GM18519 (cell line): ENCODE results near the gene BOD1.
A peak's percentile ranks its signal among the peaks of the same experiment; 100 is the strongest.

ENCODE experiments used
- ATAC-seq: cut with Tn5 transposase; IDR thresholded peaks from one replicate; pipeline ENCODE4 v1.9.1; 2021; ENCODE audit warnings: mild to moderate bottlenecking, moderate library complexity; ENCODE audit not compliant: unreplicated experiment, low FRiP score

BOD1 gene

DNA sequence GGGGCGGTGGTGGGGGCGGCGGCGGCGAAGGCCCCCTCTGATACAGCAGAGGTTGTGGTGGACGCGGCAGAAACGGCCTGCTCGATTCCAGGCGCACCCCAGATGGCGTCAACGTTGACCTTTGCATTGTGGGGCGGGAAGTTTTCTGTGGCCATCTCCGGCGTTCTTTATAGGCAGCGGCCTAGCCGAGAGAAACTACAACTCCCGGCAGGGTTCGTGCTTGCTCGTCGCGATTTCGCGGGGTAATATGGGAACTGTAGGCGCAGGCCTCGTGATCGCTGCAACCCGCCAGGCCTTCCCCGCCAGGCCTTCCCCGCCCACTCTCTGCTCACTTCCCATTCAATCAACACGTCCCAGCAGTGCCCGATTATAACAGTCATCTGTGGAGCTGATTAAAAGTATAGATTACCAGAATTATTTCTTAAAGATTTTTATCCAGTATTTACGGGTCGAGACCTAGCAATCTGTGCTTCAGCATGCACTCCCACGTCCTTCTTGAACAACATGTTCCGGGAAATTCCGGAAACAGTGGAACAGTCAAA, at the start of gene BOD1:
TSS of gene BOD1 (minus strand) at position 74 of the 542 bp plus-strand sequence. CDS start 214 bp downstream, outside the sequence.
- peak; percentile 90 for ATAC-seq

DNA sequence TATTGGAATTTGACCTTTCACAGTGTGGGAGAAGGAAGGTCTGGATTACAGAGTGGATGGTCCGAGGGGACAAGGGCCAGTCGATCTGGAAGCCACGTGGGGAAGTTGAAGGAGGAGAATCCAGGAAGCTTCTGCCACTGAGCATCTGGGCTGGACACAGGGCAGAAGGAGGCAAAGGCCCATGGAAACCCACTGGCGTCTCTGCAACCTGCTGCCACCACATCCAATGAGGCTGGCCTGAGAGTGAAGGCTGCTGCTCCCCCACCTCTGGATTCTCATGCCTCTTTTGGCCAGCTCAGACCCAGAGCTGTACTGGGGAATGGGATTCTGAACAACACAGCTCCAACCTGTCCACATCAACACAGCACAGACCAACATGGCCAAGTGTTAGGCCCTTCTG, 48.9 kb upstream of the BOD1 start:
- no peak for ATAC-seq

DNA sequence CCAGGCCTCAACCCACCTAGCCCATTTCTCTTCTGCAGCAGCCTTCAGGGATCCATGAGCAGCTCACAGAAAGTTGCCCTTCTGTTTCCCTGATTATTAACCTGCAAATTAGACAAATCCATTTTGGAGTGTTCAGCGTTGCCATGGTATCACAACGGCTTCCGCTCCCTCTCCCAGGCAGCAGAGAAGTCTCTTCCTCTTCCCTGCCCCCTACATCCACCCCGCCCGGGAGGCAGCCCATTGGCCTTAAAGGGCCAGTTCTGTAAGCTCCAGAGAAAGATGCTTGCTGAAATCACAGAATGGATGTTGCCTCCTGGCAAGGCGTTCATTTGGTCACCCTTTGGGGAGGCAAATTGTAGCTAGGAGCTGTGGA, 47.7 kb upstream of the BOD1 start:
- no peak for ATAC-seq

DNA sequence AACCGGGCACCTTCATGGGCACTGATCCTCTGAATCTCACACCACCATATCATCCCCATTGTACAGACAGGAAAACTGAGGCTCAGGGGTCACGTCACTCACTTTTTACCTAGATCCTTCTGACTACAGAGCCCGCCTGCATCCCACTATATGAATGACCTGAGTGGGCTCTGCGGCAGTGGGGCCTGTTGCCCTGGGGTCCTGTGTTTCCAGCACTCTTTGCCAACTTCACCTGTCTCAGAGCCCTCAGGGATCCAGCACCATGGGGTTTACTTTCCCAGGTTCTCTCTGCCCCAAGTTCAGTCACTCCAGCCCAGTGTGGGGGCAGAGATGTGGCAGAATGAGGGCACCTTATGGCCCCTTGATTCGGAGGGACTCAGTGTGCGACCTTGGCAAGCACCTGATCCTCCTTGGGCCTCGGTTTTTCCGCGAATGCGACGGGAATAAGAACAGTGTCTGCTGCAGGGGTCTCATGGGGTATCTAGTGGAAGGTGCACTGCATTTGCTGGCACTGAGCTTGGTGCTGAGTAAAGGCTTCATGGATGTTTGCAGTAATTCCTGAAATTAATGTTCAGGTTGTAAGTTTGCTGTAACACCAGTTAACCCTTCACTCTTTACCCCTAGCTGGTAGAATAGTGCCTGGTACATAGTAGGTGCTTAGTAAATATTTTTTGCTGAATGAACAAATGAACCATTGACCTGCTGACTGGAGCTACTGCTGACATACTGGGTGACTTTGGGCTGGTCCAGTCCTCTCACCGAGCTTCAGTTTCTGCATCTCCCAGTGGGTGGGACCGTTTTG, 47.1 kb upstream of the BOD1 start:
- ATAC-seq: no peak

DNA sequence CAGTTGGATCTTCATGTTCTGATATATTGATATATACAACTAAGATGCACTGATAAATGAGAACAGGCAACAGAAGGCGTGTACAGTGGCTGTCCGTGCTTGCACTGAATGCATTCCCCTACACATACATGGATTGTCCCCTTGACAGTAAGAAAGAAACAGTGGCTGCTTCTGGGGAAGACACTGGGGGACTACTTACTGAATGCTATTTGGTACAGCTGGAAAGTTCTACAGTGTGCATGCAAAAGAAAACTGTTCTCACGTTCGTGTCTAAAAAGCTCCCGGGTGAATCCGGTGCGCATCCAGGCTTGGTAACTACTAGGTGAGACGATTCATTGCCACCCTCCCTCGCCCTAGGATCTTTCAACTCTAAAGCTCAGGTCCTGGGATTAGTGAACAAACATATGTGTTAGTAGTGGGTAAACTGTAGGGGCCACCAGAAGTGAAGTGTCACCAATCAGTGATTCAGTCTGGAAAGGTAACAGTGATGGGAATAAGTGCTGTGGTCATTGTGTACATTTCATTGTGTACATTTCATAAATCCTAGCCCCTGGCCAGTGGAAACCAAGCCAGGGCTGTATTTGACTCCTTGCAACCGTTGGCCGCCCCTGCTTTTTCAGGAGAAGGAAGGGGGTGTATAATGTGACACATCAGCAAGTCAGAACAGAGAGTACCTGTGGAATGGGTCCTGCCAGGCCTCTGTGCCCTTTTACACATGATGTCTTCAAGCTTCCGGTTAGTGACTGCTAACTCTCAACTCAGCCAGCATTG, 46.3 kb upstream of the BOD1 start:
- no peak for ATAC-seq

DNA sequence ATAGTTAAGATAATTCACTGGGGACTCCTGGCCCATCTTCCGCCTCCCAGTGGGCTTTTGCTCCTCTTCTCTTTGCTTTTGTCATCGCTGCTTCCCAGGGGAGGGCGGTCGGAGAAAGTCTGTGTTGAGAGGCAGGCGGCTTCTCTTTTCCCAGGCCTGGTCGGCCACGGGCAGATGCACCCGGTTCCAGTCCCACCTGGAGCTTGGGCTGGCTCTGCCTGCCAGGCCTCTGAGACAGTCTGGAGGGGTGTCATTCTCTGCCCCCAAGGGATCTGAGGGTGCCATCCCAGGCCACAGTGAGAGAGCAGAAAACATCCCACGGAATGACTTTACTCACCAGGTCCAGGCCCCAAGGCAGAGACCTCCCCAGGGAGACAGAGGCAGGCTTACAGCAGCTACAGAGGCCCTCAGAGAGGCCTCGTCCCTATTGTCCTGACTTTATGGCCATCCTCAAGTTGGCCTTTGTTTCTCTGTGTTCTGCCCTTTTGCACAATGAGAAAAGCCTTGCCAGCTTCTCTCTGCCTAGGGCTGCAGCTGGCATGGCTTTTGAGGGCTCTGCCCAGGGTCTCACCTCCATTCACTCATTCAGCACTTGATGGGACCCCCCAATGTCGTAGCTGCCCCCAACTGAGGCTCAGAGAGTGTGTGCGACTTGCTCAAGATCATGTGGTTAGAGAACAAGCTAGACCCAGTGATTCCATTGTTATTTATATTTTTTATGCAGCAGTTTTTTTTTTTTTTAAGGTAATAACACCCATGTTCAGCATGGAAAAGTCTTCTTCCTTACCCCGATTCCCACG, 44.2 kb upstream of the BOD1 start:
- ATAC-seq: no peak

DNA sequence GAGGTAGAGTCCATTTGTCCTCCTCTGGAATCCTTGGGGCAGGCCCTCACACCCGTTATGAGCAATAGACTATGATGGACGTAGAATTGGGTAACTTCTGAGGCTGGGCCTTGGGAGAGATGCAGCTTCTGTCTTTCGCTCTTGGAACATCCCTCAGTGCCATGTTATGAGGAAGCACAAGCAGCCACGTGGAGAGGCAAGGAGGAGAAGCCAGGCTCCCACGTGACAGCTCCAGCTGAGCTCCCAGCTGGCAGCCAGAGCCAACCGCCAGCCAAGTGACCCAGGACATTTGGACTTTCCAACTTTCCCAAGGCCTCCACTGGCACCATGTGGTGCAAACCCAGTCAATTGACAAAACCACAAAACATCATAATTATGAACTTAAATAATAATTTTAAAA, 43.0 kb upstream of the BOD1 start:
- no peak for ATAC-seq

DNA sequence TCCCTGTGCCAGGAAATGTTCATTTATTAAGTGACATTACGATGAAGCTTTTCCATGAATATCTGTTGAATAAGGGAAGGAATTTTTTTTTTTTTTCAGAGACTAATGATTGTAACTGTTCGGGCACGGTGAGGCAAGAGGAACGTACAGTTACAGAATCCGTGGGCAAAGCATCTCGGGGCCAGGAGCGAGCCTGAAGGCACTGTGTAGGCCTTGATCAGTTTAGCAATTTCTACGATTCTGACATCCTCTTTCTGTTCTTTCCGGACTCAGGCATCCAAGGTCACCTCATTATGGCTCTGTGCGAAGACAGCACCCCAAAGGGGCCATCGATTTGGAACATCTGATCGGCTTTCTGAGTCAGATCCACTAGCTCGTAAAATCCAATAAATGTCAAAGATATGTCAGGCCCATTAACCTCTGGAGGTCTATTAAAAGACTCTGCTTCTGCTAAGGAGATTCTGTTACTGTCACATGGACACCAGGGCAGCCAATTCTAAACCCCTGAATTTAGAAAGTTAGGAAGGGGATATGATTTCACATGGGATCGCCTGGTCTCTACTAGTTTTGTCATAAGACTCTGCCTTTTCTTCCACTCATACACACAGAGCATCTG, 41.4 kb upstream of the BOD1 start:
- ATAC-seq: no peak

DNA sequence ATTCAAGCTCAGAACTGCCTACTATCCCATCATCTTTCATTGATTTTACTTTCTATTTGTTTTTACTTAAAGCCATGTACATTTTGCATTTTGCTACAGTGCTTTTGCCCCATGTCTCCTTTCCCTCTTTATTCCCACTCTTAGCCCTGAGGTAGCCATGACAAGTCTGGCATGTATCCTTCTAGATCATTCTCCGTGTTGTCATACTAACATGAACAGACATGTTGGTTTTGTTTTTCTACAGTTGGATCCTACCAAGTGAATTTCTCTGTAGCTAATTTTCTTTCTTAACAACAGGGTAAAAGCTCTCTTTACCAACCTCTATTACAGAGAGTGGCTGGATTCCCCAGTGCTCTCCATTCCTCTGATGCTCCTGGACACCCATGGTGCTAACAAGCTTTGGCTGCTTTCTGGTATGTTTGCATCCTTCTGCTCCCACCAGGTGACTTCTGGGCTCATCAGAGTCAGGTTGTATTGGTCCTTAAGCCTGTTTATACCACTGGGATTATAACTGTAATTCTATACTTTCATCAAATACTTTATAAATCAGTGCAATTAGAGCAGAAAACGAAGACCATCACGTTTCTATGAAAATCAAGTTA, 38.8 kb upstream of the BOD1 start:
- ATAC-seq: no peak

DNA sequence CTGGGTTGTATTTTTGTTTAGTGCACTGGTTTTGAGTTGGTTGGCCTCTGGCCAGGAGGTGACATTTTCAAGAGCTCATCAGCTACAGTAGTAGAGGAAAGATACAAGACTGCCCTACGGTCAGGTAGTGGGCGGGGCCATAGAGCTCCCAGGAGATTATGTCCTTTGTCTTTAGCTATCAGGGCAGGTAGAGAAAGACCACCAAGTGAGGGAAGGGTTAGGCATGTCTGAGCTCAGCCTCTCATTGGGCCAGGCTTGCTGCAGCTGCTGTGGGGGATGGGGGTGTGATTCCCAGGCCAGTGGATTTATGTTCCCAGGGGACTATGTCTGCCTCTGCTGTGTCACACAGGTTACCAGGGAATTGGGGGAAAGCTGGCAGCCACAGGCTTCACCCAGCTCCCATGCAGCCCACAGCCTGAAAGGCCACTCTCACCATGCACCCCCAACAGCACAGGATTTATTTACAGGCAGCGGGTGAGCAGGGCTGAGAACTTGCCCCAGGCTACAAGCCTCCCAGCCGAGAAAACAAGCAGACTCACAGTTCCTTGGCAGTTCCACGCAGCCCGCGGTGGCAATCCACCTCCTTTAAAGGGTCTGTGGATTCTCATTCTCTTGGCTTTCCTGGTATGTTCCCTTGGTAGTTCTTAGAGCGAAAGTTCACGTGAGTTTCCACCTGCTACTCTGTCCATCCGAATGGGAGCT, 37.5 kb upstream of the BOD1 start:
- ATAC-seq: no peak

DNA sequence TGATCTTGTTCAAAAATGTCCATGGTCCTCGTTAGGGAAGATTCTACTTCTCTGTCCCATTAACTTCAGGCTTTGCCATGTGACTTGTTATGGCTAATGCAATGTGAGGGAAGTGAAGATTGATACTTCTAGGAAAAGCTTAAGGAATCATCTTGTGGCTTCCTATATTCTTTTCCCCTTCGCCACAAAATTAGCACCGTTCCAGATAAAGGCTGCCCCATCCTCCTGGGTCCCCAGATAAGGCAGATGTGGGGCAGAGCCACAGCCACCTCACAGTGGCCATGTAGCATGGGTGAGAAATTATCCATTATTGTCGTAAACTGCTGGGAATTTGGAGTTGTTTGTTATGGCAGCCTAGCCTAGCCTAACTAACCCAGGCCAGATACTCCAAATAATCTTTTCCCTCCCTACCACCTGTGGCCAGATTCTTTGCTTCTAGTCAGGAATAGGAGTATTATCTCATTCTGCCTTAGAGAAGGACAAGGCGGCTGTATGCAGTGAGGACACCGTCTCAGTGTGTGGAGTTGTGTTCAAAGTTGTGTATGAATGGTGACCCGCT, 31.9 kb upstream of the BOD1 start:
- ATAC-seq: no peak

DNA sequence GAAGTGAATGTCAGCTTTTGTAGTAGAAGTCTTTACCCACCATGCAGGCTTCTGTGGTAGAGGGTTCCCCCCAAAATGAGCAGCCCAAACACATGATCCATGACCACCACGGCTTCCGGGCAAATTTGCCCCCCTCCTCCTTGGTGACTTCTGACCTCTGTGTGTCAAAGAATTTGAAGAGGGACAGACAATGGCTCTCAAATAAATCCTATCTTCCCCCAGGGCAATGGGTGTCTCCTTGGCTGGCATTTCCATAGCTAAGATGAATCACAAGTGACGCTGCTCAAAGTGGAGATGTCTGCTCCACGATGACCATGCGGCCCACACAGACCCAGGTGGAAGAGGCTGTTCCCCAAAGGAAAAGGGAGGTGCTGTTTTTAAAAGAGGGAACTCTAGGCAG, 30.2 kb upstream of the BOD1 start:
- ATAC-seq: no peak

DNA sequence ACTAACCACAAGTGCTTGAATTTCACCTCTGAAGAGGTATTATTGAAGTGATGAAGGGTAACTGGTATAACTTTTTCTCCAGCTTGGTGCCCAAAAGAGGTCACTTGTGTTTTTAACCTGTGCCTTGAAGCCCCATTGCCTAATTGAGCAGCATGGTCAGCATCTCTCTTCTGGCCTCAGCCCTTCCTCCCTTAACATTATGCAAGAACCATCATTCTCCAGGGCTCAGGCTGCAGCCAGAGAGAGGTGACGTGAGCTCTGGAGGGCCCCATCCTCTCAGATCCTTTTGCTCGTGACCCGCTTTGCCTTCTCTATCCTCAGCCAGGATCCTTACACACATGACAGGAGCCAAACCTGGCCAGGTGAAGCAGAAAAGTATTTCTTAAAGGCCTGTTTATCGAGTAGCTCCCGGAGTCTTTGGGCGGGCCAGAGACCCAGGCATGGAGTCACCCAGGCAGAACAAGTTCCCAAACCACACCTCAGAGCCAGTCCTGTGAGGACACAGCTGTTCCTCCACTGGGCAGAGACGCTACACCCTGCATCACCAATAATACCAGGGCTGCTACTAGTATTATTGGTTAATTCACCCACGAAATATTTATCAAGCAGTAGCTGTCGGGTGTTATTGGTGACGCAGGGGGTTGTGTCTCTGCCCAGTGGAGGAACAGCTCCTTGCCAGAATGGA, 29.6 kb upstream of the BOD1 start:
- no peak for ATAC-seq

DNA sequence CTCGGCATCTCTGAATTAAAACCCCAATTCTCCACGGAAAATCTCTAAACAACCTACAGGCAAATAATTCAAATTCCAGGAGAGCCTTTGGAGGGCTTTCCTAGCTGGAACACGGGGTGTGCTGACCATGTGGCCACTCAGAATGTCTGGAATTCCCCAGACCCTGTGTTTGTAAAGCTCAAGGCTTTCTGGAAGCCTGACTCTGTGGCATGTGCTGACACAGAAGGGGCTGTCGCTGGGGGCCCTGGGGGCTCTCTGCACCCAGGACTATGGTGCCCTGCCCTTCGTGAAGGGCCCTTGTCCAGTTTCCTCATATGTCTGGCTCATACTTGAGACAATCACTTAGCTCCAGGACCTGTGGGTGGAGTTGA, 29.0 kb upstream of the BOD1 start:
- no peak for ATAC-seq

DNA sequence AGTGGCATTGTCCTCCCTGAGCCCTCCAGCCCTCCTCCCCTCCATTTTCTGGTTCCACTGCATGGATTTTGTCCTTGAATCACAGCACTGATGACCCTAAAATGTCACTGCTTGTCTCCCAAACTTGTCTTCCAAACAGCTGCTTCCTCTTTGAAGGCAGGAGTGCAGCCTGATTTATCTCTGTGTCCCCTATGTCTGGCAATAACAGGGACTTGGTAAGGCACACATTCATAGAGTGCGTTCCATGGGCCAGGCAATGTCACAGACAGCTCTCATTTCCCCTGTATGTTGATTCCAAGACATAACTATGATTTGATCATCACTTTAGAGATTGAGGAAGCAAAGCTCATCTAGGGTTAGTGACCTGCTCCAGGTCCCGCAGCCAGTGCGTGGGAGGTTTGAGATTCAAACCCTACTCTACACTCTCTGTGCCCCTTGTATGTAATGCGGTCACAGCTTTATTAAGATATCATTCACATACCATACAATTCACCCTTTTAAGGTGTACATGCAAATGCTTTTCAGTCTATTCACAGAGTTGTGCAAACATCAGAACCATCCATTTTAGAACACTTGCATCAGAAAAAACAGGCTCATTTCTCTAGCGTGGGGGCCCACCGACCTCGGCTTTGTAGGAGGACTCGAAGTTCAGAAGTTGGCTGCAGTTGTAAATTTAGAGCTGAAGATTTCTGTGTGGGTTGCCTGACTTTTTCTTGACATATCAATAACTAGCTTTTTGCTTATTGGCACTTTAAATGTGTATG, 28.4 kb upstream of the BOD1 start:
- ATAC-seq: no peak

DNA sequence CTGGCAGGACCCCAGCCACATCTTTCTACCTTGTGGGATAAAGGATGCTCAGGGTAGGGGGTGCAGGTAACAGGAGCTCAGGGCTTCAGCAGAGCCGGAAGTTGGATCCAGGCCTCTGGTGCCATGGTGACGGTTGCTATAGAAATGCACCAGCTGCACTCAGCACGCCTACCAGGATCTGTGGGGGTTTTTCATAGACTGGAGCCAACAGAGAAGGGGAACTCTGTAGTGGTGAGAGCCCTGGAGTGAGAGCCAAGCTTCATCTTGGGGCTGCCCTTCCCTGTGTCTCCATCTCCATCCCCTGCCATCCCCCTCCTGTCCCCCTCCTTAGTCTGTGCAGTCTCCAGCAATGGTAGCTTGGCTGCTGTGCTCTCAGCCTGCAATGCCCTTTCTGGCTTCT, 27.5 kb upstream of the BOD1 start:
- no peak for ATAC-seq

DNA sequence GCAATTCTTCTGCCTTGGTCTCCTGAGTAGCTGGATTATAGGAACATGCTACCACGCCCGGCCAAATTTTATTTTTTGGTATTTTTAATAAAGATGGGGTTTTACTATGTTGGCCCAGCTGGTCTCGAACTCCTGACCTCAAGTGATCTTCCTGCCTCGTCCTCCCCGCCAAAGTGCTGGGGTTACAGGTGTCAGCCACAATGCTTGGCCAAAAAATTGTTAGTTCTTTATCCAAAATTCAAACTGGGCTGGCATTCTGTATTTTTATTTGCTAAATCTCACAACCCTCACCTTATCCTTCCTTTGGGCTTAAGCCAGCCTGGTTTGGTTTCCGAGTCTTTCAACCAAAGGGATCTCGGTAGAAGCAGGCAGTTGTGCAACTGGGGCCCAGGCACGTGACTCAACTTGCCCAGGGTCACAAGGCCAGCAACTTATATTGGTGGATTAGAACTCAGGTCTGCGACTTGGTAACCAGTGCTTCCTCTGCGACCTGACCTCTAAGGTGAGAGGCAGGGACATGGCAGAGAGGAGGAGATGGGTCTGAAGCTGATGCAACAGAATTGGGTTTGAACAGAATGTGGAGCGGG, 26.5 kb upstream of the BOD1 start:
- no peak for ATAC-seq
